GM18507 (cell line): Measurements from ENCODE around the gene CHD3.

Source experiments
- DNase-seq: peaks from one replicate; pipeline ENCODE4 v3.0.0; 2011; ENCODE audit warnings: low read depth; ENCODE audit not compliant: insufficient read length; ENCODE audit errors: extremely low spot score
- FAIRE-seq: peaks from 2 replicates; lab custom pipeline; 2011; peaks lifted over from hg19 to GRCh38; lab: Jason Lieb, UNC

Gene CHD3

GRCh38 chr17:7849130-7849750 is 39.3 kb upstream of the CHD3 start:
- FAIRE-seq (no peak), DNase-seq (no peak)

DNA sequence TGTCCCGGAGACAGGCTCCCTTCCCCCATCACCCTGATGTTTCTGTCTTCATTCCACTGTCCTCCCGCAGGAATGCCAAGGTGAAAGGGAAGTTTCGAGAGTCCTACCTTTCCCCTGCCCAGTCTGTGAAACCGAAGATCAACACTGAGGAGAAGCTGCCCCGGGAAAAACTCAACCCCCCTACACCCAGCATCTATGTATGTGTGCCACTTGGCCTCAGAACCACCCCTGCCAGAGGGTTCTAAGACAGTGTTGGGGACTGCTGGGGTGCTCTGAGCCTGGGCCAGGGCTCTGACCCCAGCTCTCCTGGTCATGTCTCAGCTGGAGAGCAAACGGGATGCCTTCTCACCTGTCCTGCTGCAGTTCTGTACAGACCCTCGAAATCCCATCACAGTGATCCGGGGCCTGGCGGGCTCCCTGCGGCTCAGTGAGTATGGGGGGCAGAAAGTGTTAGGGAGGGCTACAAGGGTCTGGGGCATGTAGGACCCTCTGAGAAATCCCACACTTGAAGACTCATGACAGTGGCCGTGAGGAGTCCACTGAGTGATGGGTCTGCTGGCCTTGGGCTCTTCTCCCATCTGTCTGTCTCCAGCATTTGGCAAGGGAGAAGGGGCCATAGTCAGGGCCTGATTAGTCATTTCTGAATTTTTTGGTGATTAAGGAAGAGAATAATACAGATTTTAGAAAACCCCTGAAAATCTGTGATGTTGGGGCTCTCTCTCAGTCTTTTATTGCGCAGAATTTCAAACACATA is 38.7 kb upstream of the CHD3 start:
- DNase-seq (no peak), FAIRE-seq (no peak)

GRCh38 chr17:7850701-7851437 is 37.7 kb upstream of the CHD3 start:
- DNase-seq, result no peak
- no peak for FAIRE-seq

GRCh38 chr17:7851438-7852261 is 36.9 kb upstream of the CHD3 start:
- DNase-seq (no peak), FAIRE-seq (peak; percentile 97)

- no peak for FAIRE-seq
- DNase-seq, result no peak
Measured at GRCh38 chr17:7852262-7852670, 36.3 kb upstream of the CHD3 start.

DNA sequence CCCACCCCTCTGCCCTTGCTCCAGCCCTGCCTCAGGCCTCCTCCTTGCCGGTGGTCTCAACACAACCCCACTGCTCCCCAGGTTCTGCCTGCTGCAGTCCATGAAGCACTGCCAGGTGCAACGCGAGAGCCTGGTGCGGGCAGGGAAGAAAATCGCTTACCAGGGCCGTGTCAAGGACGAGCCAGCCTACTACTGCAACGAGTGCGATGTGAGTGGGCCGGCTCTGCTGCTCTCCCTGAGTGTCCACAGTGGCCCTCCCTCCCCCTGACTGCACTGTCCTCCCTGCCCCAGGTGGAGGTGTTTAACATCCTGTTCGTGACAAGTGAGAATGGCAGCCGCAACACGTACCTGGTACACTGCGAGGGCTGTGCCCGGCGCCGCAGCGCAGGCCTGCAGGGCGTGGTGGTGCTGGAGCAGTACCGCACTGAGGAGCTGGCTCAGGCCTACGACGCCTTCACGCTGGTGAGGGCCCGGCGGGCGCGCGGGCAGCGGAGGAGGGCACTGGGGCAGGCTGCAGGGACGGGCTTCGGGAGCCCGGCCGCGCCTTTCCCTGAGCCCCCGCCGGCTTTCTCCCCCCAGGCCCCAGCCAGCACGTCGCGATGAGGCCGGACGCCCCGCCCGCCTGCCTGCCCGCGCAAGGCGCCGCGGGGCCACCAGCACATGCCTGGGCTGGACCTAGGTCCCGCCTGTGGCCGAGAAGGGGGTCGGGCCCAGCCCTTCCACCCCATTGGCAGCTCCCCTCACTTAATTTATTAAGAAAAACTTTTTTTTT is 35.5 kb upstream of the CHD3 start:
- FAIRE-seq (no peak), DNase-seq (no peak)

- FAIRE-seq, result no peak
- DNase-seq, result no peak
Measured at GRCh38 chr17:7853691-7854038, 34.9 kb upstream of the CHD3 start.

DNA sequence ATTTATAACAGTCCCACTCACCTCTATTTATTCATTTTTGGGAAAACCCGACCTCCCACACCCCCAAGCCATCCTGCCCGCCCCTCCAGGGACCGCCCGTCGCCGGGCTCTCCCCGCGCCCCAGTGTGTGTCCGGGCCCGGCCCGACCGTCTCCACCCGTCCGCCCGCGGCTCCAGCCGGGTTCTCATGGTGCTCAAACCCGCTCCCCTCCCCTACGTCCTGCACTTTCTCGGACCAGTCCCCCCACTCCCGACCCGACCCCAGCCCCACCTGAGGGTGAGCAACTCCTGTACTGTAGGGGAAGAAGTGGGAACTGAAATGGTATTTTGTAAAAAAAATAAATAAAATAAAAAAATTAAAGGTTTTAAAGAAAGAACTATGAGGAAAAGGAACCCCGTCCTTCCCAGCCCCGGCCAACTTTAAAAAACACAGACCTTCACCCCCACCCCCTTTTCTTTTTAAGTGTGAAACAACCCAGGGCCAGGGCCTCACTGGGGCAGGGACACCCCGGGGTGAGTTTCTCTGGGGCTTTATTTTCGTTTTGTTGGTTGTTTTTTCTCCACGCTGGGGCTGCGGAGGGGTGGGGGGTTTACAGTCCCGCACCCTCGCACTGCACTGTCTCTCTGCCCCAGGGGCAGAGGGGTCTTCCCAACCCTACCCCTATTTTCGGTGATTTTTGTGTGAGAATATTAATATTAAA is 34.4 kb upstream of the CHD3 start:
- FAIRE-seq, result no peak
- no peak for DNase-seq

GRCh38 chr17:7854851-7855659 is 33.5 kb upstream of the CHD3 start, which contains the start of gene TMEM88:
TSS of gene TMEM88 (plus strand) at chr17:7855066. CDS start at chr17:7855075, 9 bp downstream.
- no peak for DNase-seq
- no peak for FAIRE-seq

DNA sequence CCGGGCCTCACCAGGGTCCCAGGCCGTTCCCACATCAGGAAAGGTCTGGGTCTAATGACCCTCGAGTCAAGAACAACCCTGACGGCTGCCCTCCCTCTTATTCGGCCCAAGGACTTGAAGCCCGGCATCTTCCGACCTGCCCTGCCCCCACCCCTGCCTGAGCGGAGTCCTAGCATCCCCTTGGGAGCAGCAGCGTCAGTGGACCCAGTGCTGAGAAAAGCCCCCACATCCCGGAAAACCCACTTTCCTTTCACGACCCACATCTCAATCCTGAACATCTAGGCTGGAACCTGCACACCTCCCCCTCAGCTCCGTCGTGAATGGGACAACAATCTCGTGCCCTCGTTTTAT is 33.0 kb upstream of the CHD3 start:
- no peak for DNase-seq
- no peak for FAIRE-seq

DNA sequence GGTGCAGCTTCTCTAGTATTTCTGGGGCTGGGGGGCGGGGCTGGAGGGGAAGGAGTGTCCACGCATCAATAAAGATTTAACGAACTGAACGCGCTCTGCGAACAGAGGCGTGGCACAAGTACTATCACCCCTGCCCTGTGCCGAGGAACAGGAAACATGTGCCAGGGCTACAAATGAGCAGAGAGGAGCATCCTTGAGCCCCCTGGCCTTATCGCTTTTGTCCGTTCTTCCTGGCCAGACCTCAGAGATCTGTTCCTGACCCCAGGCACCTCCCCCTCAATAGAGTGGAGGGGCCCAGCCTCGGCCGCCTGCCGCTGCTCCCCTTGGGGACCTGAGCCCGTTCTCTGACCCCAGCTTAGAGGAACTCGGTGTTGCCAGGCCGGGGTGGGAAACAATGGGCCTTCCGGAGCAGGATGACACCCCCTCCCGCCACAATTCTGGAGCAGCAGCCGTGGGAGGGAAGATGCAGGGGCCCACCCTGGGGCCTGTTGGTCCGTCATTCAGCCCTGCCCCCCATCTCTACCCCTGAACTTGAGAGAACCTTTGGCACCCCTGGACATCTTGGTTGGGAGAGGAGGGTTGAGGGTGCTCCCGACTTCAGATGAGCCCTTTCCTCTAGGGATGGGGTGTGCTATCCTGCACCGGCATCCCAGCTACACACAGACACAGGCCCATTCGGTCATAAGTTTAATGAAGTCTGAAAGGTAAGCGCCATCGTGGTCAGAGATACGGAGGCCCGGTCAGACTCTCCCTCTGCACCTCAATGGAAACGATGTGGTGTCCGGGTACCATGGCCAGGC is 32.4 kb upstream of the CHD3 start:
- no peak for DNase-seq
- peak; percentile 42 for FAIRE-seq

- DNase-seq, result peak; percentile 87
- FAIRE-seq, result peak; percentile 100
Measured at GRCh38 chr17:7856811-7857712, 31.5 kb upstream of the CHD3 start, which contains the start of gene NAA38. TSS of gene NAA38 (minus strand) at chr17:7857559. CDS start at chr17:7857463, 96 bp downstream.

- no peak for DNase-seq
- no peak for FAIRE-seq
Measured at GRCh38 chr17:7857713-7858521, 30.7 kb upstream of the CHD3 start, which contains the start of gene CYB5D1. TSS of gene CYB5D1 (plus strand) at chr17:7858003. CDS start at chr17:7858135, 132 bp downstream.

- no peak for DNase-seq
Measured at GRCh38 chr17:7858522-7858810, 30.1 kb upstream of the CHD3 start.

DNA sequence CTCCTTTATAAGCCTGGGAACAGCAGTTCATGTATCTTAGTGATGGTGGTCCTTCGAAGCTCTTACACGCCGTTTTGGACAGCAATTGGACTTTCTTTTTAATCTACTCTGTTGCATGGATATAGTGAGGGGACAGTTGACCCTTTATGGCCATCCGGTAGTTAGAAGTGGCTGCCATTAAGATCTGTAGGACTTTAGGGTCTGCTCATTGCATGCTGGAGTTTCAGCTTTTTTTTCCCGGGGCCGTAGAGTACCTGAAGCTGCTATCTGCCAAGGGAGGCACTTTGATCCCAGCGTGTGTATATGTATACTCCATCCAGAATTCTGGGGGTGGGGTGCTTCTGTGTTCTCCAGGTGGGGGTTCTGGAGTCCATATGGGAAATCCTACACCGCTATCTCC is 29.6 kb upstream of the CHD3 start:
- DNase-seq (no peak), FAIRE-seq (no peak)

More at GRCh38 chr17:7858522-7858810, 30.1 kb upstream of the CHD3 start:
- peak; percentile 9 for FAIRE-seq
